NCI-H2107 treated with DMSO at 0.1 percent for 48 hours (cell line): ENCODE results near the gene C3orf22.
"Not testable (repeated sequence)": the region's sequence is repeated elsewhere in the genome, so short reads cannot be mapped to it uniquely, and the experiment has no call there.

ENCODE experiments used
- DNase-seq: peaks from one replicate; lab custom pipeline; 2025; ENCODE audit not compliant: unreplicated experiment; lab: John Stamatoyannopoulos, UW

The C3orf22 gene

GRCh38 chr3:126558336-126559071 lies at the start of gene C3orf22:
Gene C3orf22 (minus strand): TSS chr3:126558932. CDS start chr3:126553390, 5,542 bp downstream.
- DNase-seq, result no peak

- DNase-seq, result no peak
Observed at GRCh38 chr3:126607214-126607908, 48.6 kb upstream of the C3orf22 start.

- no peak for DNase-seq
Observed at GRCh38 chr3:126606001-126606400, 47.3 kb upstream of the C3orf22 start.

GRCh38 chr3:126604691-126605090 lies 46.0 kb upstream of the C3orf22 start:
- no peak for DNase-seq

- no peak for DNase-seq
Observed at GRCh38 chr3:126599101-126599500, 40.4 kb upstream of the C3orf22 start.

GRCh38 chr3:126595479-126595878 lies 36.7 kb upstream of the C3orf22 start:
- not testable (repeated sequence) for DNase-seq

- not testable (repeated sequence) for DNase-seq
Observed at GRCh38 chr3:126591515-126591914, 32.8 kb upstream of the C3orf22 start.

- no peak for DNase-seq
Observed at GRCh38 chr3:126582311-126582710, 23.6 kb upstream of the C3orf22 start.

GRCh38 chr3:126581569-126581968 lies 22.8 kb upstream of the C3orf22 start:
- no peak for DNase-seq

GRCh38 chr3:126580746-126581145 lies 22.0 kb upstream of the C3orf22 start:
- DNase-seq, result no peak

GRCh38 chr3:126578702-126579101 lies 20.0 kb upstream of the C3orf22 start:
- DNase-seq, result no peak

- DNase-seq, result no peak
Observed at GRCh38 chr3:126577261-126577660, 18.5 kb upstream of the C3orf22 start.

- no peak for DNase-seq
Observed at GRCh38 chr3:126573492-126574117, 14.9 kb upstream of the C3orf22 start.

GRCh38 chr3:126571078-126571477 lies 12.3 kb upstream of the C3orf22 start:
- DNase-seq, result no peak

GRCh38 chr3:126570103-126570541 lies 11.4 kb upstream of the C3orf22 start:
- DNase-seq, result no peak

- DNase-seq, result no peak
Observed at GRCh38 chr3:126569390-126569975, 10.8 kb upstream of the C3orf22 start.

GRCh38 chr3:126568776-126569342 lies 10.1 kb upstream of the C3orf22 start:
- no peak for DNase-seq

- no peak for DNase-seq
Observed at GRCh38 chr3:126567696-126568438, 9.1 kb upstream of the C3orf22 start.

GRCh38 chr3:126562737-126563276 lies 4.1 kb upstream of the C3orf22 start:
- no peak for DNase-seq

GRCh38 chr3:126557761-126558160 lies 971 bp downstream of the C3orf22 start:
- no peak for DNase-seq
